Stimulated activated CD8-positive, alpha-beta memory T cell treated with anti-CD3 and anti-CD28 coated beads, Interleukin-15, amount 100 ng/mL, for 24 hours (primary cell): ENCODE measurements around the gene TRHDE.
"Not testable (repeated sequence)": the region's sequence is repeated elsewhere in the genome, so short reads cannot be mapped to it uniquely, and the experiment has no call there.

Source experiments
- DNase-seq: peaks from one replicate; pipeline ENCODE4 v3.0.0-alpha.2; 2020; ENCODE audit warnings: low read depth

The TRHDE gene

GRCh38 chr12:72520044-72520678 lies 248.0 kb downstream of the TRHDE start:
- DNase-seq, result not testable (repeated sequence)

- DNase-seq, result no peak
Observed at GRCh38 chr12:72521326-72521725, 249.2 kb downstream of the TRHDE start.

- DNase-seq, result no peak
Observed at GRCh38 chr12:72522411-72522810, 250.2 kb downstream of the TRHDE start.

- DNase-seq, result no peak
Observed at GRCh38 chr12:72523754-72524153, 251.6 kb downstream of the TRHDE start.

- DNase-seq, result no peak
Observed at GRCh38 chr12:72535212-72535990, 263.2 kb downstream of the TRHDE start.

- DNase-seq, result no peak
Observed at GRCh38 chr12:72540811-72541210, 268.6 kb downstream of the TRHDE start.

GRCh38 chr12:72543777-72544467 lies 271.8 kb downstream of the TRHDE start:
- no peak for DNase-seq

- no peak for DNase-seq
Observed at GRCh38 chr12:72546106-72546505, 273.9 kb downstream of the TRHDE start.

GRCh38 chr12:72547573-72547972 lies 275.4 kb downstream of the TRHDE start:
- DNase-seq, result no peak

- DNase-seq, result no peak
Observed at GRCh38 chr12:72549184-72549583, 277.0 kb downstream of the TRHDE start.

- DNase-seq, result no peak
Observed at GRCh38 chr12:72560003-72560769, 288.0 kb downstream of the TRHDE start.

GRCh38 chr12:72570601-72571000 lies 298.4 kb downstream of the TRHDE start:
- DNase-seq, result no peak

- no peak for DNase-seq
Observed at GRCh38 chr12:72574138-72574537, 302.0 kb downstream of the TRHDE start.

GRCh38 chr12:72578327-72578726 lies 306.2 kb downstream of the TRHDE start:
- no peak for DNase-seq

- DNase-seq, result no peak
Observed at GRCh38 chr12:72586456-72586855, 314.3 kb downstream of the TRHDE start.

GRCh38 chr12:72602581-72602980 lies 330.4 kb downstream of the TRHDE start:
- DNase-seq, result no peak

- no peak for DNase-seq
Observed at GRCh38 chr12:72605975-72606374, 333.8 kb downstream of the TRHDE start.

GRCh38 chr12:72610342-72610741 lies 338.2 kb downstream of the TRHDE start:
- no peak for DNase-seq

- no peak for DNase-seq
Observed at GRCh38 chr12:72610854-72611358, 338.7 kb downstream of the TRHDE start.

- DNase-seq, result no peak
Observed at GRCh38 chr12:72612171-72612570, 340.0 kb downstream of the TRHDE start.

- DNase-seq, result no peak
Observed at GRCh38 chr12:72618764-72619163, 346.6 kb downstream of the TRHDE start.

GRCh38 chr12:72622556-72622955 lies 350.4 kb downstream of the TRHDE start:
- DNase-seq, result no peak
